ENCODE results near the gene CTNNBL1. TPM values are rescaled to one million over a fixed set of nuclear protein-coding genes. Genes with fewer than 3 reads are reported as not detected.
"Not testable (repeated sequence)": the region's sequence is repeated elsewhere in the genome, so short reads cannot be mapped to it uniquely, and the experiment has no call there.

CTNNBL1 gene
- total RNA-seq, 2 donors from 2014 or later, result 35.0 to 37.6 TPM

GRCh38 chr20:37836926-37837325 is 143.1 kb downstream of the CTNNBL1 start:
- intact Hi-C loops (cut with DNase I, micrococcal nuclease), result no loop called here
- DNase-seq (no peak), ATAC-seq (no peak)

GRCh38 chr20:37837924-37838323 is 144.1 kb downstream of the CTNNBL1 start:
- DNase-seq (no peak), ATAC-seq (no peak)
- intact Hi-C loops (cut with DNase I, micrococcal nuclease), result no loop called here

GRCh38 chr20:37838769-37839431 is 145.1 kb downstream of the CTNNBL1 start:
- no peak for DNase-seq
- no peak for ATAC-seq
- intact Hi-C loops (cut with DNase I, micrococcal nuclease), result no loop called here

- intact Hi-C loops (cut with DNase I, micrococcal nuclease), result no loop called here
These were observed 145.6 kb downstream of the CTNNBL1 start for GRCh38 chr20:37839432-37839827.

GRCh38 chr20:37839955-37840354 is 146.1 kb downstream of the CTNNBL1 start:
- ATAC-seq (no peak), DNase-seq (no peak)
- intact Hi-C loops (cut with DNase I, micrococcal nuclease), result no loop called here

More at GRCh38 chr20:37839432-37839827, 145.6 kb downstream of the CTNNBL1 start:
- DNase-seq (no peak), ATAC-seq (no peak)

- DNase-seq, result no peak
- ATAC-seq, result no peak
These were observed 147.6 kb downstream of the CTNNBL1 start for GRCh38 chr20:37841389-37841788.

GRCh38 chr20:37841971-37842370 is 148.1 kb downstream of the CTNNBL1 start:
- DNase-seq (no peak), ATAC-seq (no peak)
- intact Hi-C loops (cut with DNase I, micrococcal nuclease), result no loop called here

More at GRCh38 chr20:37841389-37841788, 147.6 kb downstream of the CTNNBL1 start:
- intact Hi-C loops (cut with DNase I, micrococcal nuclease), result no loop called here

GRCh38 chr20:37845241-37845681 is 151.4 kb downstream of the CTNNBL1 start:
- DNase-seq (no peak), ATAC-seq (no peak)
- intact Hi-C loops (cut with DNase I, micrococcal nuclease), result no loop called here

- intact Hi-C loops (cut with DNase I, micrococcal nuclease), result no loop called here
- DNase-seq (no peak), ATAC-seq (no peak)
These were observed 152.0 kb downstream of the CTNNBL1 start for GRCh38 chr20:37845878-37846277.

- ATAC-seq, result peak; percentile 78
- peak in 1 of 2 donors; percentile 21 for DNase-seq
- intact Hi-C loops (cut with DNase I, micrococcal nuclease), result no loop called here
These were observed 152.7 kb downstream of the CTNNBL1 start for GRCh38 chr20:37846573-37846972.

GRCh38 chr20:37848706-37849105 is 154.9 kb downstream of the CTNNBL1 start:
- intact Hi-C loops (cut with DNase I, micrococcal nuclease), result no loop called here
- ATAC-seq, result no peak
- DNase-seq, result no peak

GRCh38 chr20:37849156-37849555 is 155.3 kb downstream of the CTNNBL1 start:
- ATAC-seq (no peak), DNase-seq (no peak)
- intact Hi-C loops (cut with DNase I, micrococcal nuclease), result no loop called here

GRCh38 chr20:37849566-37849965 is 155.7 kb downstream of the CTNNBL1 start:
- no peak for DNase-seq
- ATAC-seq, result no peak
- intact Hi-C loops (cut with DNase I, micrococcal nuclease), result no loop called here

- intact Hi-C loops (cut with DNase I, micrococcal nuclease), result no loop called here
- DNase-seq (no peak), ATAC-seq (no peak)
These were observed 156.3 kb downstream of the CTNNBL1 start for GRCh38 chr20:37850036-37850592.

GRCh38 chr20:37850724-37851355 is 157.0 kb downstream of the CTNNBL1 start:
- ATAC-seq, result no peak

GRCh38 chr20:37852666-37853065 is 158.8 kb downstream of the CTNNBL1 start:
- DNase-seq (no peak), ATAC-seq (no peak)
- intact Hi-C loops (cut with DNase I, micrococcal nuclease), result no loop called here

More at GRCh38 chr20:37850724-37851355, 157.0 kb downstream of the CTNNBL1 start:
- no peak for DNase-seq
- intact Hi-C loops (cut with DNase I, micrococcal nuclease), result no loop called here

GRCh38 chr20:37853823-37854375 is 160.1 kb downstream of the CTNNBL1 start:
- DNase-seq (no peak), ATAC-seq (no peak)
- intact Hi-C loops (cut with DNase I, micrococcal nuclease), result no loop called here

- intact Hi-C loops (cut with DNase I, micrococcal nuclease); DNase-seq; ATAC-seq: not testable (repeated sequence)
These were observed 162.2 kb downstream of the CTNNBL1 start for GRCh38 chr20:37856034-37856433.

- ATAC-seq (no peak), DNase-seq (no peak)
- intact Hi-C loops (cut with DNase I, micrococcal nuclease), result no loop called here
These were observed 163.3 kb downstream of the CTNNBL1 start for GRCh38 chr20:37856932-37857660.

Data from left colon (tissue), 2 donors.